ENCODE results near the gene HDAC9.

The HDAC9 gene

GRCh38 chr7:18583305-18583704 is 87.8 kb downstream of the HDAC9 start:
- no peaks in the 10 kb centered on the region for H3K27me3 ChIP-seq (ENCODE audit: control insufficient read depth, insufficient read depth, low read length)
- no peaks in the 10 kb centered on the region for H3K36me3 ChIP-seq (ENCODE audit: control insufficient read depth, insufficient read depth, low read length)
- H3K9me3 ChIP-seq (ENCODE audit: control insufficient read depth, insufficient read depth, low read length) = no peaks in the 10 kb centered on the region
- WGBS (ENCODE audit: insufficient coverage, insufficient read length) = no CpG with 5 or more reads among the region's 2 CpGs
- DNase-seq (ENCODE audit: low read depth, low spot score) = no peak
- no peak overlapping the region for H3K27ac ChIP-seq (ENCODE audit: low read length)
- H3K4me3 ChIP-seq (ENCODE audit: low read length) = no peak overlapping the region
- H3K4me1 ChIP-seq (ENCODE audit: control insufficient read depth, insufficient read depth, low read length) = no peaks in the 10 kb centered on the region

DNA sequence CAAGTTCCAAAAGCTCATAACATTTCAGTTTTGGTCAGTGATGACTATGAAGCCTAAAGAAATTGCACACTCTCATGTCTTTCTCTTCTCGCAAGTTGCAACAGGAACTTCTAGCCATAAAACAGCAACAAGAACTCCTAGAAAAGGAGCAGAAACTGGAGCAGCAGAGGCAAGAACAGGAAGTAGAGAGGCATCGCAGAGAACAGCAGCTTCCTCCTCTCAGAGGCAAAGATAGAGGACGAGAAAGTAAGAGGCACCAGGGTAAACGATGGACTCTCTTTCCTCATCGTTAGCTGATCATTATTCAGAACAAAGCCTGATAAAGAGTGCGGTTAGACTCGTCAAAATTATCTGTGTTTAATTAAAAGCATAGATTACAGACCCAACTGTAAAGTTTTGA is 94.7 kb downstream of the HDAC9 start:
- H3K36me3 ChIP-seq (ENCODE audit: control insufficient read depth, insufficient read depth, low read length) = no peaks in the 10 kb centered on the region
- no peaks in the 10 kb centered on the region for H3K9me3 ChIP-seq (ENCODE audit: control insufficient read depth, insufficient read depth, low read length)
- no peaks in the 10 kb centered on the region for H3K4me1 ChIP-seq (ENCODE audit: control insufficient read depth, insufficient read depth, low read length)
- no CpG with 5 or more reads among the region's 7 CpGs for WGBS (ENCODE audit: insufficient coverage, insufficient read length)
- no peak for DNase-seq (ENCODE audit: low read depth, low spot score)
- H3K27me3 ChIP-seq (ENCODE audit: control insufficient read depth, insufficient read depth, low read length) = no peaks in the 10 kb centered on the region
- no peak overlapping the region for H3K4me3 ChIP-seq (ENCODE audit: low read length)
- H3K27ac ChIP-seq (ENCODE audit: low read length) = no peak overlapping the region

- Histone ChIP-seq H3K27me3 (ENCODE audit: control insufficient read depth, insufficient read depth, low read length) (no peaks in the 10 kb centered on the region), H3K4me3 (ENCODE audit: low read length) (no peak overlapping the region), H3K9me3 (ENCODE audit: control insufficient read depth, insufficient read depth, low read length) (no peaks in the 10 kb centered on the region), H3K36me3 (ENCODE audit: control insufficient read depth, insufficient read depth, low read length) (no peaks in the 10 kb centered on the region), H3K27ac (ENCODE audit: low read length) (no peak overlapping the region), H3K4me1 (ENCODE audit: control insufficient read depth, insufficient read depth, low read length) (no peaks in the 10 kb centered on the region)
- no peak for DNase-seq (ENCODE audit: low read depth, low spot score)
- WGBS (ENCODE audit: insufficient coverage, insufficient read length) = no CpG with 5 or more reads among the region's 1 CpG
Observed at GRCh38 chr7:18590744-18591340, 95.3 kb downstream of the HDAC9 start.

GRCh38 chr7:18593602-18594279 is 98.2 kb downstream of the HDAC9 start:
- DNase-seq (ENCODE audit: low read depth, low spot score) = no peak
- H3K36me3 ChIP-seq (ENCODE audit: control insufficient read depth, insufficient read depth, low read length) = no peaks in the 10 kb centered on the region
- H3K27me3 ChIP-seq (ENCODE audit: control insufficient read depth, insufficient read depth, low read length) = no peaks in the 10 kb centered on the region
- H3K4me3 ChIP-seq (ENCODE audit: low read length) = no peak overlapping the region
- H3K4me1 ChIP-seq (ENCODE audit: control insufficient read depth, insufficient read depth, low read length) = no peaks in the 10 kb centered on the region
- WGBS (ENCODE audit: insufficient coverage, insufficient read length) = no CpG with 5 or more reads among the region's 4 CpGs
- H3K9me3 ChIP-seq (ENCODE audit: control insufficient read depth, insufficient read depth, low read length) = no peaks in the 10 kb centered on the region
- no peak overlapping the region for H3K27ac ChIP-seq (ENCODE audit: low read length)

DNA sequence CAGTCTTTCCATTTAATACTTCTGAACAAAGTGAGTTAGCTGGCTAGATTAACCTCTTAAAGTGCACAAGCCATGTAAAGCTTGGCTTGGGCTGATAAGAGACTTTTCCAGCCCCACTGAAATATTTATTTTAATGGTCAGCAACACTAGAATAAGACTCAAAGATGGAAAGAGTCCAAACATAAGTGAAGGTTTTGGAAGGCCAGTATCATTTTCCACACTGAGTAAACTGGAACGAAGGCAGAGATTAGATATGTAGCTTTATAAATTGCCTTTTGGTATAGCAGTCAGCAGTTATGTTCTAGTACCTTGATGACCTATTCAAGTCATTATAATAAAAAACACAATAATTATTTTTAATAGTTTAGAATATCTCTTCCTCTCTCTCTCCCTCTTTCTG is 102.2 kb downstream of the HDAC9 start:
- no CpG with 5 or more reads among the region's 1 CpG for WGBS (ENCODE audit: insufficient coverage, insufficient read length)
- Histone ChIP-seq H3K27ac (ENCODE audit: low read length) (no peak overlapping the region), H3K27me3 (ENCODE audit: control insufficient read depth, insufficient read depth, low read length) (no peaks in the 10 kb centered on the region), H3K36me3 (ENCODE audit: control insufficient read depth, insufficient read depth, low read length) (no peaks in the 10 kb centered on the region), H3K4me3 (ENCODE audit: low read length) (no peak overlapping the region), H3K4me1 (ENCODE audit: control insufficient read depth, insufficient read depth, low read length) (no peaks in the 10 kb centered on the region), H3K9me3 (ENCODE audit: control insufficient read depth, insufficient read depth, low read length) (no peaks in the 10 kb centered on the region)
- DNase-seq (ENCODE audit: low read depth, low spot score) = no peak

GRCh38 chr7:18607025-18607424 is 111.5 kb downstream of the HDAC9 start:
- H3K27ac ChIP-seq (ENCODE audit: low read length) = no peak overlapping the region
- H3K4me3 ChIP-seq (ENCODE audit: low read length) = no peak overlapping the region
- no peaks in the 10 kb centered on the region for H3K9me3 ChIP-seq (ENCODE audit: control insufficient read depth, insufficient read depth, low read length)
- DNase-seq (ENCODE audit: low read depth, low spot score) = no peak
- no peaks in the 10 kb centered on the region for H3K36me3 ChIP-seq (ENCODE audit: control insufficient read depth, insufficient read depth, low read length)
- H3K4me1 ChIP-seq (ENCODE audit: control insufficient read depth, insufficient read depth, low read length) = no peaks in the 10 kb centered on the region; the same call in 1 of the 2 replicates
- WGBS (ENCODE audit: insufficient coverage, insufficient read length) = no CpG with 5 or more reads among the region's 1 CpG
- no peaks in the 10 kb centered on the region for H3K27me3 ChIP-seq (ENCODE audit: control insufficient read depth, insufficient read depth, low read length)

DNA sequence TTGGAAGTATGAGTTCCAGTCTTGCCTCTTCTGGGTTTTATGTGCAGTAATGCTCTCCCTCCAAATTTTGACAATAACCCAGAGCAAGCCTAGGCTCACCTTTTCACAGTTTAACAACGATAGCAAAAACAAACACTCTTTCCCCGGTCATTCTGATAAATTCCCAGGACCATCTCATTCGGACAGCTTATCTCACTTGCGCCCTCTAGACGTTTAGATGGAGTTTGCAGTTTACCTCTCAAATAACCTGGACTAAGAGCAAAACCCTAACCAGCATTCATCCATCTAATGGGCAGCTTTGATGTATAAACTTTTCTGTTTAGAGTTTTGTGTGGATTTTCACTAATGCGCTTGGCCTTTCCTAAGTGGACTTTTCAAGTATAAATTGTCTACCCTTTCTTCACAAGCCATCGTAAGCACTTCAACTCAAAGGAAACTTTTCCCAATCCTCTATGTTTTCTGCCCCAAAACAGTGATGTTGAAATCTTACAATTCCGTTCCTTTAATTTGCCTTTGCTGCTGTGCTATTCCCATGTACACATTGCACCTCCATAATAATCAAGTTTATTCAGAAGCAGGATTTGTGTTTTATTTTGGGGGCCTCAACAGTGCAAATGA is 114.9 kb downstream of the HDAC9 start:
- peak; percentile 27 for DNase-seq (ENCODE audit: low read depth, low spot score)

GRCh38 chr7:18614841-18615240 is 119.3 kb downstream of the HDAC9 start:
- Histone ChIP-seq H3K27me3 (ENCODE audit: control insufficient read depth, insufficient read depth, low read length) (no peaks in the 10 kb centered on the region), H3K4me1 (ENCODE audit: control insufficient read depth, insufficient read depth, low read length) (no peaks in the 10 kb centered on the region; the same call in 1 of the 2 replicates)

More for the DNA sequence above, 114.9 kb downstream of the HDAC9 start:
- Histone ChIP-seq H3K4me3 (ENCODE audit: low read length) (no peak overlapping the region), H3K27ac (ENCODE audit: low read length) (no peak overlapping the region), H3K36me3 (ENCODE audit: control insufficient read depth, insufficient read depth, low read length) (no peaks in the 10 kb centered on the region), H3K9me3 (ENCODE audit: control insufficient read depth, insufficient read depth, low read length) (no peaks in the 10 kb centered on the region), H3K4me1 (ENCODE audit: control insufficient read depth, insufficient read depth, low read length) (no peaks in the 10 kb centered on the region; the same call in 1 of the 2 replicates), H3K27me3 (ENCODE audit: control insufficient read depth, insufficient read depth, low read length) (no peaks in the 10 kb centered on the region)
- WGBS (ENCODE audit: insufficient coverage, insufficient read length) = no CpG with 5 or more reads among the region's 8 CpGs

GRCh38 chr7:18619311-18619710 is 123.8 kb downstream of the HDAC9 start:
- no peaks in the 10 kb centered on the region for H3K4me1 ChIP-seq (ENCODE audit: control insufficient read depth, insufficient read depth, low read length)
- no peaks in the 10 kb centered on the region for H3K36me3 ChIP-seq (ENCODE audit: control insufficient read depth, insufficient read depth, low read length)
- H3K4me3 ChIP-seq (ENCODE audit: low read length) = no peak overlapping the region
- H3K27me3 ChIP-seq (ENCODE audit: control insufficient read depth, insufficient read depth, low read length) = no peaks in the 10 kb centered on the region
- H3K27ac ChIP-seq (ENCODE audit: low read length) = no peak overlapping the region
- no peaks in the 10 kb centered on the region for H3K9me3 ChIP-seq (ENCODE audit: control insufficient read depth, insufficient read depth, low read length)
- no peak for DNase-seq (ENCODE audit: low read depth, low spot score)
- no CpG with 5 or more reads among the region's 1 CpG for WGBS (ENCODE audit: insufficient coverage, insufficient read length)

More at GRCh38 chr7:18614841-18615240, 119.3 kb downstream of the HDAC9 start:
- no peak for DNase-seq (ENCODE audit: low read depth, low spot score)
- Histone ChIP-seq H3K27ac (ENCODE audit: low read length) (no peak overlapping the region), H3K9me3 (ENCODE audit: control insufficient read depth, insufficient read depth, low read length) (no peaks in the 10 kb centered on the region), H3K36me3 (ENCODE audit: control insufficient read depth, insufficient read depth, low read length) (no peaks in the 10 kb centered on the region), H3K4me3 (ENCODE audit: low read length) (no peak overlapping the region)

DNA sequence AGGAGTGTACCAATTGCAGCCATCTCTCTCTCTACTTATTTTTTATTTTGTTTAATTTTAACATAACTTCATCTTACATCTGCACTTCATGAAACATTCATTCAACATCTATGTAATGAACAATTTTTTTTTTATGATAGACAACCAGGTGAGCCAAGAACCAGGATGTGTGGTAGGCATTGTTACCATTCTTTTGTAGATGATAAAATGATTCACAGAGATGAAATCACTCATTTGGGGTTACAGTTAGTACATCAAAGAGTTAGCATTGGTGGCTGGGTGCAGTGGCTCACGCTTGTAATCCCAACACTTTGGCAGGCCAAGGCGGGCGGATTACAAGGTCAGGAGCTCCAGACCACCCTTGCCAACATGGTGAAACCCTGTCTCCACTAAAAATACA is 127.8 kb downstream of the HDAC9 start:
- WGBS (ENCODE audit: insufficient coverage, insufficient read length) = no CpG with 5 or more reads among the region's 3 CpGs

More for the DNA sequence above, 127.8 kb downstream of the HDAC9 start:
- no peaks in the 10 kb centered on the region for H3K9me3 ChIP-seq (ENCODE audit: control insufficient read depth, insufficient read depth, low read length)
- H3K4me1 ChIP-seq (ENCODE audit: control insufficient read depth, insufficient read depth, low read length) = no peaks in the 10 kb centered on the region
- no peak for DNase-seq (ENCODE audit: low read depth, low spot score)
- H3K27me3 ChIP-seq (ENCODE audit: control insufficient read depth, insufficient read depth, low read length) = no peaks in the 10 kb centered on the region
- H3K36me3 ChIP-seq (ENCODE audit: control insufficient read depth, insufficient read depth, low read length) = no peaks in the 10 kb centered on the region
- no peak overlapping the region for H3K4me3 ChIP-seq (ENCODE audit: low read length)
- H3K27ac ChIP-seq (ENCODE audit: low read length) = no peak overlapping the region
